HT-29 (cell line): ENCODE data around the gene SYNJ2. TPM values are rescaled to one million over a fixed set of nuclear protein-coding genes. Genes with fewer than 3 reads are reported as not detected.
A peak's percentile ranks its signal among the peaks of the same experiment; 100 is the strongest.

Experiments used
- DNase-seq: peaks from one replicate; pipeline ENCODE4 v3.0.0-alpha.2; 2015; ENCODE audit warnings: low spot score
- small RNA-seq: library from RNA; depleted of rRNA; stranded (forward); fragments of <200 nt; gene quantifications from one replicate; pipeline ENCODE3, GENCODE V24; 2014
- total RNA-seq: library from RNA; depleted of rRNA; stranded (reverse); fragments of >200 nt; shearing (Covaris generic); gene quantifications from 2 replicates; pipeline ENCODE4 v1.2.3, GENCODE V29; 2014; rRNA removed

Gene SYNJ2
- total RNA-seq, 1 experiment from 2014 or later, result 27.5 TPM

- no peak for DNase-seq
Observed at GRCh38 chr6:158110986-158111385, 129.3 kb downstream of the SYNJ2 start.

- no peak for DNase-seq
Observed at GRCh38 chr6:158111987-158112386, 130.3 kb downstream of the SYNJ2 start.

DNA sequence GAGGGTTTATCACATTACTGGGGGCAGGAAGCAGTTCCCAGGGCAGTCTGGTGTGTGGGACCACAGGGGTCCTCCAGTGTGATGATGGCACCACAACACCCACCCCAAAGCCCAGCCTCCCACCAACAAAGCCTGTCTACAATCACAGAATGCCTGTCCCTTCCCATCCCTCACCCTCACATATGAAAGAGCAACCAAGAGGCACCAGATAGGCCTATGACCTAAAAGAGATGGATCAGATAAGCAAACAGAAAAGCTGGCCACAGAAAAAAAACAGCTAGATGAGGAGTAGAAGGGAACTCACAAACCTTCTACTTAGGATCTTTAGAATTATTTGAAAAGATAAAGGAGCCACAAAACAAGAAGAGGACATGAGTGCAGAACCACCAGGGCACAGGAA, 132.1 kb downstream of the SYNJ2 start:
- DNase-seq, result no peak

- DNase-seq, result no peak
Observed at GRCh38 chr6:158115102-158115501, 133.4 kb downstream of the SYNJ2 start.

DNA sequence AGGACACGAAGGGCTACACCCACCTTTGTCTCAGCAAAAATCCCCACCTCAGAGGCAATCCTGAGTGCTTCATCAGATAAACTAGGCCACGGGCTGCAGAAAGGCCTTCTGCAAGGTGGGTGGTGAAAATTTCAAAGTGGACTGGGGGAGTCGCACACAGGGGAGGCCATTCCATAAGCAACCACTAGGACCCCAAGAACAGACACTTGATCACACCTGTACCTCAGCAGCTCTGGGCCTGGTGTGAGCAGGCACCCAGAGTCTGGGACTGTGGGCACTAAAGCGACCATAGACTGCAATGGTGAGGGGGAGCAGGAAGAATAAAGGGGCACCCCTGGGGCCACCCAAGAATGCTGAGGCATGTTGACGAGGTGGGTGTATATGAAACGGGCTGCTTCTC, 133.8 kb downstream of the SYNJ2 start:
- no peak for DNase-seq

DNA sequence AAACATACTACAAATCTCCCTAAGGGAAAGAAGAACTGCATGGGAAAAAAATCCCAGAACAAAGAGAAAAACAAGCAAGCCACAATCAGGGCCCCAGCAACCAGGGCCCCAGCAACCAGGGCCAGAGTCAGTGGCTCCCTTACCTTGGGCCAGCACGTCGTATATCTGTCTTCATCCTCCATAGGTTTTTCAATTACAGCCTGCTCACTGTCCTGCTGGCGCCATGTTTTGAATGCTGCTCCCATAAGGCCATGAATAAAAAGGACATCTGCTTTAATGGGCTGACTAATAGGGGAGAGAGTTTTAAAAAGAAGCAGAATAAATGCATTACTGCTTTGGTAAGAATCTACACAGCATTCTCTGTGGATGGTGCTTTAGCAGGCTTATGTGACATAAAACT, 137.2 kb downstream of the SYNJ2 start:
- DNase-seq, result no peak

DNA sequence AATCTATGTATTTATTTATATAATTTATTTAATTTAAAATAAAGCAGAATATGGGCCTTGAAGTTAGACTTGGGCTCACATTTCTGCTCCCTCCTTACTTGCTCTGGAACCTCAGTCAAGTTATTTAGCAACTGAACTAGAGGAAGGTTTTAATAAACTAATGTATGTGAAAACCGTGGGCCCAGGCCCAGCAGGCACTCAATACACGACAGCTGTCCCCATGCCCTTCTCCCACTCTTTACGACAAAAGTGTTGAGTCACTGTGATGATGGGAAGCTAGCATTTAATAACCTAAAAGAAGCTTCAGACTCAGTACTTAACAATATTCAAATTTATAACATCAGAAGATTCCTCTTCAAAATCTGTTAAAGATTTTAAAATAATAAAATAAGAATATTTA, 139.7 kb downstream of the SYNJ2 start:
- no peak for DNase-seq

DNA sequence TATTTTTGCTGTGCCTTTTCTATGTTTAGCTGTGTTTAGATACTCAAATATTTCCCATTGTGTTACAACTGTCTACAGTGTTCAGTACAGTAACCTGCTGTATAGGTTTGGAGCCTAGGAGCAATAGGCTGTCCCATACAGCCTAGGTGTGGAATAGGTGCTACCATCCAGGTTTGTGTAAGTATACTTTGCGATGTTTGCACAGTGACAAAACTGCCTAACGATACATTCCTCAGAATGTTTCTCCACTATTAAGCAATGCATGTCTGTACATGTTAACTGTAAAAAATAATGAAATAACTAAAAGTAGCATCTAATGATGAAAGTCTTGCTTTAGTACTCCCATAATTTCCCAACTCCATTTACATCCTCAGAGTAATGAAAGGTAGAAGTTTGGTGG, 140.4 kb downstream of the SYNJ2 start:
- peak; percentile 47 for DNase-seq

GRCh38 chr6:158124288-158124687, 142.6 kb downstream of the SYNJ2 start:
- no peak for DNase-seq

- no peak for DNase-seq
Observed at GRCh38 chr6:158125271-158125670, 143.6 kb downstream of the SYNJ2 start.

- peak; percentile 50 for DNase-seq
Observed at GRCh38 chr6:158131926-158132325, 150.3 kb downstream of the SYNJ2 start.

- peak; percentile 25 for DNase-seq
Observed at GRCh38 chr6:158142789-158143188, 161.1 kb downstream of the SYNJ2 start.

DNA sequence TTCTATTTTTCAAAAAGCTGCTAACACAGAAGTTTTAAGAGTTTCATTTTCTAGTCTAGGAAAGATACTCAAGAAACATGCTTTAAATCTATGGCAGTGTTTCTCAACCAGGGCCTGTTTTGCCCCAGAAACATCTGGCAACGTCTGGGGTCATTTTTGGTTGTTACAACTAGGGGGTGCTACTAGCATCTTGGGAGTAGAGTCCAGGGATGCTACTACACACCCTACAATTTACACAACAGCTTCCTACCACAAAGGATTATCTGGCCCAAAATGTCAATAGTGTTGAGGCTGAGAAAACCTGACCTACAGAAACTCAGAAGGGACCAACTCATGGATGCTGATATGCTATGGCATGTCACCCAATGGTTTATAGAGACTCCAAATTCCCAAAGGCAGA, 162.0 kb downstream of the SYNJ2 start:
- peak; percentile 10 for DNase-seq

Small RNA genes within 50 kb of the gene (small RNA-seq; reads per million reads assigned to genes)
- gene RNU6-786P, result not detected

Other genes starting within 250 kb of the SYNJ2 start
- 10.6 and 11.1 TPM in 2 replicates for gene SNX9, start 158.6 kb upstream of the SYNJ2 start, total RNA-seq
- gene SERAC1, start 186.4 kb downstream of the SYNJ2 start, total RNA-seq, result 1.1 and 3.1 TPM in 2 replicates
- 1.5 and 1.8 TPM in 2 replicates for gene GTF2H5, start 186.5 kb downstream of the SYNJ2 start, total RNA-seq